Prostate gland (tissue), 2 donors: Measurements from ENCODE around the gene ABO. TPM values are rescaled to one million over a fixed set of nuclear protein-coding genes. Genes with fewer than 3 reads are reported as not detected.
"Not testable (repeated sequence)": the region's sequence is repeated elsewhere in the genome, so short reads cannot be mapped to it uniquely, and the experiment has no call there.

Experiments
- DNase-seq: peaks from one replicate; pipeline ENCODE4 v3.0.0-alpha.2; 2019; ENCODE audit warnings: low spot score
- H3K27ac ChIP-seq, 2 donors: fragments of 200-600 bp; sonication (generic); 2 replicates each; pipeline ENCODE4 v1.5.1; 2017 to 2019
- H3K27me3 ChIP-seq: fragments of 200-600 bp; sonication (generic); replicated peaks from 2 replicates; pipeline ENCODE4 v1.5.1; 2019; ENCODE audit not compliant: insufficient read depth
- H3K36me3 ChIP-seq, 2 donors: fragments of 200-600 bp; sonication (generic); 1 replicate in 1 of 2; 2 replicates in 1 of 2; pipeline versions ENCODE4 v1.5.1 to v1.8.1; 2017 to 2019
- H3K4me1 ChIP-seq: fragments of 200-600 bp; sonication (generic); replicated peaks from 2 replicates; pipeline ENCODE4 v1.5.1; 2019
- H3K4me3 ChIP-seq, 2 donors: fragments of 200-600 bp; sonication (generic); 2 replicates each; pipeline ENCODE4 v1.5.1; 2017 to 2019
- H3K9me3 ChIP-seq: fragments of 200-600 bp; sonication (generic); 2 replicates; pipeline ENCODE4 v1.5.1; 2017
- CTCF ChIP-seq, 4 experiments: fragments of 200-600 bp in 2 of 4; fragments of 450-650 bp in 2 of 4; sonication (generic) in 2 of 4; IDR thresholded peaks; 1 replicate in 3 of 4; 2 replicates in 1 of 4; pipeline ENCODE4 v1.5.1; 2016 to 2019; ENCODE audit warnings: antibody characterized with exemption in 4 of 4, mild to moderate bottlenecking in 2 of 4, moderate library complexity in 2 of 4
- POLR2A ChIP-seq: fragments of 450-650 bp; IDR thresholded peaks from one replicate; pipeline ENCODE4 v1.6.1; 2016; ENCODE audit warnings: antibody characterized with exemption, mild to moderate bottlenecking
- POLR2AphosphoS5 ChIP-seq: sonication (generic); formaldehyde crosslinking; IDR thresholded peaks from one replicate; pipeline ENCODE4 v1.6.1; 2017; ENCODE audit warnings: antibody characterized with exemption
- WGBS: methylation state at CpG from one replicate; pipeline ENCODE4 v1.1.5; 2018; 5-methylcytosine and 5-hydroxymethylcytosine counted together
- intact Hi-C: fragments of 100-400 bp; cut with DNase I; formaldehyde crosslinking; loops from one replicate; pipeline ENCODE4 v1.14.2; 2022
- total RNA-seq, 2 donors: library from RNA; depleted of rRNA; stranded (reverse); fragments of >200 nt; gene quantifications; one replicate each; pipeline ENCODE4 v1.1.0, GENCODE V29; 2016

Gene ABO
- total RNA-seq, 2 donors from 2014 or later = 3.5 to 14.8 TPM

- DNase-seq = no peak
- TF ChIP-seq POLR2AphosphoS5 = no peak
- no peak for TF ChIP-seq CTCF (IDR thresholded peaks at IDR 0.05)
- TF ChIP-seq POLR2A = no peak
- intact Hi-C loops = no loop called here
- Histone ChIP-seq H3K4me1 (no peaks in the 10 kb centered on the region), H3K36me3 (no peaks in the 10 kb centered on the region), H3K9me3 (no peaks in the 10 kb centered on the region), H3K27me3 (no peaks in the 10 kb centered on the region), H3K27ac (no peak overlapping the region), H3K4me3 (no peak overlapping the region)
- WGBS = 80% methylated on average over 12 of the region's 12 CpGs
Observed at GRCh38 chr9:133221177-133221809, 53.7 kb downstream of the ABO start.

DNA sequence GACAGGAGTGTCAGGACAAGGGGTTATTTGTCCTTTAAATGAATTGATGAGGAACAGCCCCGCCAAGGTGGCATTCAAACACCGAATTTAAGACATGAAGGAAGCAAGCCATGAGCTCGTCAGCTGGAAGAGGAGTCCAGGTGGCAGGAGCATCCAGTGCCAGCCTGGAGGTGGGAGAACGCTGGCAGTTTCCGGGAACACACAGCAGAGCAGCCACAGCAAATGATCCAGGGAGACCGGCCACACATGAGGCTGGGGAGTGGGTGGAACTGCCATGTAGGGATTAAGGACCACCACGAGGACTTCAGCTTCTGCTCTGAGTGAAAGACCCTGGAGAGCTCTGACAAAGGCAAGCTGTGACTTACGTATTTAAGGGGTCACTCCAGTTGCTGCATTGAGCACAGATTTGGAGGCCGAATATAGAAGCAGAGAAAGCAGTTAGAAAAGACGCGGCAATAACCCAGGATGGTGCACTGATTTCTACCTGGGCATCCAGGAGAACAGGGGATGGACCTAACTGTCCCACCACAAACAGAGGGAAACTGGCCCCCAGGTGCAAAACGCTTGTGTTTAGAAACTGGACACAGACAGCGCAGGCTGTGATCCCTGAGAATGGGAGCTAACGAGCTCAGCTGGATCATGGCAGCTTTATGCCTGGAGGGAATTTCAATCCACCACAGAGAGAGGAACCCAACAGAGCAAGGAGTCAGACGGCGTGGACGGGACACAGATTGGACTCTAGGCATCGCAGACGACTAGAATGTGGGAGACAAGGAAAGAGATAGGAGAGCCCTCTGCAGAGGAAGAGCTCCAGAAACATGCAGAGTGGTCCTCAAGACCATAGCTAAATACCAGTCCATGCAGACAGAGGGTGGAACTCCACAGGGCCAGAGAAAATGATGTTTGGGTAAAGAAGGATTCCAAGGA lies 56.7 kb downstream of the ABO start:
- H3K4me3 ChIP-seq, intact Hi-C loops, H3K27me3 ChIP-seq, DNase-seq, H3K9me3 ChIP-seq, H3K4me1 ChIP-seq, H3K27ac ChIP-seq, H3K36me3 ChIP-seq: not testable (repeated sequence)
- WGBS = 74% methylated on average over 18 of the region's 19 CpGs

DNA sequence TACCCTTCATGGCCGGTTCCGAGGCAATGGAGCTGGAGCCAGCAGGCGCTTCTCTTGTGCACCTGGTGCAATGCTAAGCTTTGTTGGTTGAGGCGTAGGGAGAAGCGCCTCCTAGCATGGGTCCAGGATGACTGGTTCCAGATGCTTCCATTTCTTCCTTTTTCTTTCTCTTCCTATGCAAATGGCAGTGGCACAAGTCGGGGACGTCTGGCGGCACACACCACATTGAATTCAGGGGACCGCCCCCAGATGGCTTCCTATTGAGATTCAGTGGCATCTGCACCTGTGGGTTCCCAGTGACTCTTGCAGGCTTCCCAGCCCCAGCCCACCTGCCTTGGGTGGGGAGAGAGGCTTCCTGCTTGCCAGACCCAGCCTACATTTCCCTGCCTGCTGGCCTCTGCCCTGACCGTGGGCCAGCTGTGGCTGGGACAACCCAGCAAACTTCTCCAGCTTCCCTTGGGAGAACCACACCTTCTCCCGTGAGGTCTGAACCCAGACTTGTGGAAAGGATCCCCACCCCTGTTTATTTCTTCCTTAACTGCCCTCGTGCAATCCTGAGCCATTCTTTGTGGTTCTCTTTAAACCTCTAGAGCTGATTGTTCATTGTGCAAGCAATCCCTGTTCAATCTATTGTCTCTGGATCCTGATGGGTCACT lies 57.5 kb downstream of the ABO start:
- intact Hi-C loops, H3K36me3 ChIP-seq, DNase-seq, H3K27ac ChIP-seq, H3K9me3 ChIP-seq, H3K4me3 ChIP-seq, H3K4me1 ChIP-seq, H3K27me3 ChIP-seq: not testable (repeated sequence)
- WGBS = 71% methylated on average over 12 of the region's 12 CpGs

DNA sequence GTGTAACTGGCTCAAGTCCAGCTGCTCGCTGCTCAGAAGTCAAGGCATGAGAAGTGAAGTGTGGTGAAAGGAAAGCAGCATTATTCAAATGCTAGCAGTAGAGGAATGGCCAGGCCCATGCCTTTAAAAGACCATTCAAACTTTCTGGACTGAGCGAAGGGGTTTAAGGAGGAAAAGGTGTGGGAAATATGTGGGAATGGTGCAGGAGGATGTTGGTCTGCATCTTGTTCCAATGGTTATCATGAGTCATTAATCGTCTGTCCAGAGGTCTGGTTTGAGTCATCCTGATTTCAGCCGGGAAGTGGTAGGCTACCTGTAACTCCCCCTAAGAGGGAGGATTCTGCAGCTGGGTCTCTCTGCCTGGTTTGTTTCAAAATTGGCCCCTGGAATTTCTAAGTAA lies 60.7 kb downstream of the ABO start:
- H3K36me3 ChIP-seq, intact Hi-C loops, H3K4me3 ChIP-seq, H3K27me3 ChIP-seq, H3K4me1 ChIP-seq, H3K9me3 ChIP-seq, H3K27ac ChIP-seq, DNase-seq: not testable (repeated sequence)
- 64% methylated on average over 4 of the region's 4 CpGs for WGBS

GRCh38 chr9:133210609-133211008 lies 64.4 kb downstream of the ABO start:
- Histone ChIP-seq H3K4me1 (no peaks in the 10 kb centered on the region), H3K9me3 (no peaks in the 10 kb centered on the region), H3K27ac (no peak overlapping the region), H3K27me3 (no peaks in the 10 kb centered on the region), H3K36me3 (no peaks in the 10 kb centered on the region), H3K4me3 (no peak overlapping the region)
- intact Hi-C loops = no loop called here
- no peak for TF ChIP-seq POLR2AphosphoS5
- 83% methylated on average over 7 of the region's 7 CpGs for WGBS
- no peak for DNase-seq

GRCh38 chr9:133210202-133210532 lies 64.8 kb downstream of the ABO start:
- no peak overlapping the region for H3K27ac ChIP-seq
- no peaks in the 10 kb centered on the region for H3K9me3 ChIP-seq
- H3K4me1 ChIP-seq = no peaks in the 10 kb centered on the region
- no peak for DNase-seq
- intact Hi-C loops = no loop called here
- no peaks in the 10 kb centered on the region for H3K36me3 ChIP-seq
- H3K27me3 ChIP-seq = no peaks in the 10 kb centered on the region
- TF ChIP-seq CTCF (IDR thresholded peaks at IDR 0.05) = no peak
- TF ChIP-seq POLR2AphosphoS5 = no peak
- no peak for TF ChIP-seq POLR2A
- WGBS = 27% methylated on average over 7 of the region's 7 CpGs
- H3K4me3 ChIP-seq = no peak overlapping the region

DNA sequence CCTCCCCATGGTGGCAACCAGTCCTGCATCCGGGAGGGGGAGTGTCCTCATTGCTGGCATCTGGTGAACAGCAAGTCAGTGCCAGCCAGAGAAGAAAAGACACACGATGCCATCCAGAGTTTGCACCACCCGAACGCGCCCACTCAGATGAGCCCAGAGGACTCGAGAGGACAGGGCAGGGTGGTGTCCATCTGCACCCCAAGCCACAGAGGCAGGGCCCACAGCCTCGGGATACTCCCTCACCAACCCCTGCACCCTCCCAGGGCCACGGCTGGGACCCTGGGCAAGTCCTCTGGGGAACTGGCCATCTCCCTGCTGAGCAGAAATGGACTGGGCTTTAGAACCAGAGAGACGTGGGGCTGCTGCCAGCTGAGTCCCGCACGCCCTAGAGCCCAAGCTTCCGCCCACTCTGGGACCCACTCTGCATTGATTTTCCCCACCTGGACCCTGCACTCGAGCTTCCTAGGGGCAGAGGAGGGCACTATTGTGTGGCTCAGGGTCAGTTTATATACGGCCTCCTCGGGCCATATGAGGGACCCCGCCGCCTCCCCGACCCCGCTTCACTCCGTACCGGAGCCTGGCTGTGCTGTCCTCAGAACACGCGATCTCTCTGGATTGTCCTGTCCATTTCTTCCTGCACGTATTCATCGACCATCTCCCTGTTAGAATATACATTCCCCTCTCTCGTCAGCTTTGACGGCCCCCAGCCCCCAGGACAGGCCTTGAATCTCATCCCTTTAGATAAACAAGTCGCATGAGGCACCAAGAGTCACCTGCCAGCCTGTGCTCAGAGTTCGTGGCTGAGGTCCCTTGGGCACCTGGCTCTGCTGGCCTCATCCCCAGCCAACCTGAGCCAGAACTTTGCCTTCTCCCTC lies 65.4 kb downstream of the ABO start:
- H3K36me3 ChIP-seq, DNase-seq, H3K27me3 ChIP-seq, H3K9me3 ChIP-seq, H3K4me1 ChIP-seq, H3K27ac ChIP-seq, intact Hi-C loops, H3K4me3 ChIP-seq: not testable (repeated sequence)
- 47% methylated on average over 29 of the region's 29 CpGs for WGBS

DNA sequence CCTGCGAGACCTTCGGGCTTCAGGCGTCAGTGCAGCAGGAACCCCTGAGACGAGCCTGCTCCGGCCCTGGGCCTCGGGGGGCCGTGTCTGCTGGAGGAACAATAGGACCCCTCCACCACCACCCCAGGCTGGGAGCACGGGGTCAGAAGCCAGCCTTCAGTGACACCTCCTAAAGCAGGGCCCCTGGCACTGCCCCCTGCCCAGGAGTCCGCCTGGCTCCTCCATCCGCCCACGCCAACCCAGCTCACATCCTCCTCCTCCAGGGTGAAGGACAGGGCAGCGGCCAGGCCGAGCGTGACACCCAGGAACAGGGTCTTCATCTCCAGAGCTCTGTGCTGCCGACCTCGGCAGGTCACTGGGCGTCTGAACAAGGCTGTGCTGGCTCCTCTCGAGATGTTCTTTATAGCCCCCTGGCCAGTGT lies 66.1 kb downstream of the ABO start, which contains the start of gene OBP2B:
Gene OBP2B (minus strand): TSS at position 371 of the 421 bp plus-strand sequence. CDS start 51 bp downstream, at position 320.
- not testable (repeated sequence) for DNase-seq, H3K27me3 ChIP-seq

DNA sequence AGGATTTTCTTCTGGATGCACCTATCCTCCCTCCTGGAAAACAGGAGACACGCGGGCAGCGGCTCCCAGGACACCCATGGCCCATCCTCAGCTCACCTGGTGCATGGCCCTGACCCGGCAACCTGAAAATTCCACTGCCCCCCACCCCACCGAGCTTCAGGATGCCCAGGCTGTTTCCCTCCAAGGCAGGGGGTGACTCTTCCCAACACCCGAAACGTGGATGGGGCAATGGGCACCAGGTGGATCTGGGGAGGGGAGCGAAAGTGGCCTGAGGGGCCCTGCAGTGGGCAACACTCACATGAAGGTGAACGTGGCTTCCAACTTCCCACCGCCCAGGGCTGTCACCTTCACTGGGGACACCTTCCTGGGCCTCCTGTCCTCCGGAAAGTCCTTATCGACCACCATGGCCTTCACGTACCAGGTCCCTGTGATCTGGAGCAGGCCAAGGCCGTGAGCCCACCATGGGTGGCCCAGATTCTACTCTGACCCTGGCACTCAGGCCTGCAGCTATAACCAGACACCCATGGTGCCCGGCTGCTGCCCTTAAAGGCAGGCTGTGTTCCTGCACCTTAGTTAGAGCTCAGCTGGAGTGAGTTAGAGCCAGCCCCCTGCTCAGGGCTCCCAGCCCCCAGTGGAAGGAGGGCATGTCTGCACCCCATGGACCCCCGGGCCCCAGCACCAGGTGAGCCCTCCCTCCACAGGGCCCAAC lies 66.7 kb downstream of the ABO start:
- H3K27me3 ChIP-seq, H3K4me1 ChIP-seq, DNase-seq, H3K36me3 ChIP-seq, intact Hi-C loops, H3K27ac ChIP-seq, H3K9me3 ChIP-seq, H3K4me3 ChIP-seq: not testable (repeated sequence)
- WGBS = 84% methylated on average over 11 of the region's 16 CpGs

More for the DNA sequence above, 66.1 kb downstream of the ABO start, which contains the start of gene OBP2B:
- H3K27ac ChIP-seq, H3K36me3 ChIP-seq, H3K4me1 ChIP-seq, H3K9me3 ChIP-seq, intact Hi-C loops, H3K4me3 ChIP-seq: not testable (repeated sequence)
- no CpG with 5 or more reads among the region's 18 CpGs for WGBS
